Cardiac ventricle fibroblast (primary cell): ENCODE measurements around the gene XRCC3. TPM values are rescaled to one million over a fixed set of nuclear protein-coding genes. Genes with fewer than 3 reads are reported as not detected.

Experiments used
- total RNA-seq: library from RNA; depleted of rRNA; stranded (reverse); fragments of >200 nt; gene quantifications from 2 replicates; pipeline ENCODE4 v1.2.3, GENCODE V29; 2015

XRCC3 gene
- 3.6 and 13.5 TPM in 2 replicates for total RNA-seq

DNA sequence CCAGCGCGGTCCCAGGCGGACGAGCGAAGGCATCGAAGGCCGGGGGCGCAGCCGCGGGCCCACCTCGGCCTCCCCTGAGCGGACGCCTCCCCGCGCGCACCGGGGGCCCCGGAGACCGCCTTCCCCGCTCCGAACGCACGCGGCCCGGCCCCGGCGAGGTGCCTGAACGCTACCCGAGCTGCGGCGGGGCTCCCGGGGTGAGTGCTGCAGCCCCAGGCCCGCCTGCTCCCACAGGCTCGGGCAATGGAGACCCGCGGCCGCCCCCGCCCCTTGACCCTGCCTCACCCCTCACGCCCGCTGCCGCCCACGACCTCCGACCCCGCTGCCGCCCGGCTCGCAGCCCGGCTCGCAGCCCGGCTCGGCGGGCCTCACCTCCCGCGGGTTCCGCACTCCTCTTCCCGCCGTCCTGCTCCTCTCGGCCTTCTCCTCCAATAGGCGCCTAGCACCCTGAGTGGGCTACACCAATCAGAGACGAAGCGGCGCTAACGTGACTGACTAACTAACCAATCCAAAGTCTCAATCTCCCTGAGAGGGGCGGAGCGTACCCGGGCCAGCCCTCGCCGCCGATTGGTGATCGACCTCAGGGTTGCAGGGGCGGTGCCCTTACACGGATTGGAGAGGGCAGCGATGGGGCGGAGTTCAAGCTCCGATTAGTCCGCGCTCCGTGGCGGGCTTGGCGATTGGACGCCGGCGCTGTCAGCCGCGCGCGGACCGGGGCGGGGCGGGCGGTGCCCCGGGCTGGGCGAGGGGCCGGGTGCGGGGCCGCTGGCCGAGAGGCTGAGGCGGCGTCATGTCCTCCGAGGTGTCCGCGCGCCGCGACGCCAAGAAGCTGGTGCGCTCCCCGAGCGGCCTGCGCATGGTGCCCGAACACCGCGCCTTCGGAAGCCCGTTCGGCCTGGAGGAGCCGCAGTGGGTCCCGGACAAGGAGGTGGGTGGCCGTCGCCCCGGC is at the start of gene XRCC3, which contains the start of gene ZFYVE21:
Gene XRCC3, minus strand, starts transcription at position 400 of the 949 bp plus-strand sequence. CDS start 4,364 bp downstream, outside the sequence.
Gene ZFYVE21, plus strand, starts transcription at position 759 of the 949 bp plus-strand sequence. Its CDS starts 32 bp downstream, at position 791.

Other genes with a start within 250 kb of the XRCC3 start
- gene CKB, start 192.6 kb downstream of the XRCC3 start, total RNA-seq = 7.8 and 11.6 TPM in 2 replicates
- 8.7 and 9.7 TPM in 2 replicates for gene TRMT61A, start 186.3 kb downstream of the XRCC3 start, total RNA-seq
- gene BAG5, start 152.8 kb downstream of the XRCC3 start, total RNA-seq = 16.7 and 17.3 TPM in 2 replicates
- 29.1 and 30.0 TPM in 2 replicates for gene COA8, start 152.5 kb downstream of the XRCC3 start, total RNA-seq
- gene KLC1, start 86.2 kb downstream of the XRCC3 start, total RNA-seq = 122 and 127 TPM in 2 replicates
- gene ZFYVE21, start 359 bp upstream of the XRCC3 start, total RNA-seq = 51.6 and 60.8 TPM in 2 replicates
- 2.2 and 4.6 TPM in 2 replicates for gene PPP1R13B, start 132.1 kb upstream of the XRCC3 start, total RNA-seq
- gene TDRD9, start 213.0 kb upstream of the XRCC3 start, total RNA-seq = 0.31 and 1.2 TPM in 2 replicates
- gene RD3L, start 227.1 kb upstream of the XRCC3 start, total RNA-seq = not detected in 2 replicates